GM21526 (cell line): ENCODE results near the gene ADGRL2.

Experiments
- ATAC-seq: cut with Tn5 transposase; IDR thresholded peaks from one replicate; pipeline ENCODE4 v1.9.1; 2021; ENCODE audit warnings: moderate library complexity; ENCODE audit not compliant: unreplicated experiment, low FRiP score

The ADGRL2 gene

GRCh38 chr1:81805537-81806431, 5.0 kb downstream of the ADGRL2 start:
- no peak for ATAC-seq

GRCh38 chr1:81806432-81806770, 5.7 kb downstream of the ADGRL2 start:
- no peak for ATAC-seq

- no peak for ATAC-seq
Measured at GRCh38 chr1:81808760-81809159, 8.0 kb downstream of the ADGRL2 start.

- ATAC-seq, result no peak
Measured at GRCh38 chr1:81809808-81810207, 9.1 kb downstream of the ADGRL2 start.

- no peak for ATAC-seq
Measured at GRCh38 chr1:81811757-81812371, 11.1 kb downstream of the ADGRL2 start.

GRCh38 chr1:81812712-81813111, 12.0 kb downstream of the ADGRL2 start:
- no peak for ATAC-seq

- ATAC-seq, result no peak
Measured at GRCh38 chr1:81813691-81814090, 13.0 kb downstream of the ADGRL2 start.

- ATAC-seq, result no peak
Measured at GRCh38 chr1:81819613-81820012, 18.9 kb downstream of the ADGRL2 start.

GRCh38 chr1:81820765-81821164, 20.0 kb downstream of the ADGRL2 start:
- ATAC-seq, result no peak

GRCh38 chr1:81823082-81823481, 22.3 kb downstream of the ADGRL2 start:
- no peak for ATAC-seq

GRCh38 chr1:81824759-81825158, 24.0 kb downstream of the ADGRL2 start:
- ATAC-seq, result no peak

GRCh38 chr1:81827942-81828341, 27.2 kb downstream of the ADGRL2 start:
- ATAC-seq, result no peak

- ATAC-seq, result no peak
Measured at GRCh38 chr1:81832573-81832972, 31.8 kb downstream of the ADGRL2 start.

GRCh38 chr1:81833722-81834121, 33.0 kb downstream of the ADGRL2 start:
- no peak for ATAC-seq

- no peak for ATAC-seq
Measured at GRCh38 chr1:81834268-81834667, 33.5 kb downstream of the ADGRL2 start.

- ATAC-seq, result no peak
Measured at GRCh38 chr1:81834921-81835698, 34.4 kb downstream of the ADGRL2 start.

- no peak for ATAC-seq
Measured at GRCh38 chr1:81836007-81836626, 35.4 kb downstream of the ADGRL2 start.

GRCh38 chr1:81838600-81839218, 38.0 kb downstream of the ADGRL2 start:
- ATAC-seq, result no peak

- ATAC-seq, result no peak
Measured at GRCh38 chr1:81840805-81841204, 40.1 kb downstream of the ADGRL2 start.

GRCh38 chr1:81841795-81842194, 41.1 kb downstream of the ADGRL2 start:
- no peak for ATAC-seq
